GM12878 (cell line): ENCODE data around the gene PRDM2. TPM values are rescaled to one million over a fixed set of nuclear protein-coding genes. Genes with fewer than 3 reads are reported as not detected.

Experiments
- CBX3 ChIP-seq: fragments of 200-600 bp; sonication (generic); IDR thresholded peaks from 2 replicates; pipeline ENCODE4 v1.6.1; 2016; ENCODE audit warnings: low read depth, borderline replicate concordance
- CBX5 ChIP-seq: sonication (generic); IDR thresholded peaks from 2 replicates; pipeline ENCODE4 v1.6.1; 2016; ENCODE audit warnings: low read depth, moderate library complexity, mild to moderate bottlenecking, inconsistent platforms
- CTCF ChIP-seq, 3 experiments: IDR thresholded peaks in 2 of 3; conservative IDR thresholded peaks in 1 of 3; 2 replicates each; pipeline ENCODE4 v1.5.1; 2011; ENCODE audit warnings: low read depth in 3 of 3, low read length in 3 of 3, mild to moderate bottlenecking in 3 of 3, control low read depth in 2 of 3, moderate library complexity in 2 of 3, inconsistent platforms in 1 of 3, mixed read lengths in 1 of 3; ENCODE audit not compliant: control insufficient read depth in 2 of 3, insufficient read depth in 1 of 3; ENCODE audit errors: extremely low read depth in 1 of 3
- EGR1 ChIP-seq, 2 experiments: IDR thresholded peaks; 1 replicate in 1 of 2; 2 replicates in 1 of 2; pipeline ENCODE4 v1.6.1; 2011 to 2012; ENCODE audit warnings: low read depth in 2 of 2, low read length in 2 of 2, borderline replicate concordance in 1 of 2, mild to moderate bottlenecking in 1 of 2, moderate library complexity in 1 of 2
- IRF4 ChIP-seq: IDR thresholded peaks from 2 replicates; pipeline ENCODE4 v1.6.1; 2011; ENCODE audit warnings: low read depth, low read length
- KLF5 ChIP-seq: fragments of 450-650 bp; IDR thresholded peaks from 2 replicates; pipeline ENCODE4 v1.6.1; 2014; ENCODE audit warnings: mild to moderate bottlenecking; ENCODE audit not compliant: partially characterized antibody
- MEF2B ChIP-seq: fragments of 450-650 bp; IDR thresholded peaks from 2 replicates; pipeline ENCODE4 v1.6.1; 2018; ENCODE audit warnings: mild to moderate bottlenecking, moderate library complexity; ENCODE audit not compliant: partially characterized antibody, poor library complexity, severe bottlenecking
- MLLT1 ChIP-seq: fragments of 450-650 bp; IDR thresholded peaks from 2 replicates; pipeline ENCODE4 v1.6.1; 2016; ENCODE audit warnings: mild to moderate bottlenecking
- MXI1 ChIP-seq: fragments of 150-350 bp; IDR thresholded peaks from 2 replicates; pipeline ENCODE4 v1.6.1; 2011; ENCODE audit warnings: low read depth, mild to moderate bottlenecking, inconsistent platforms, low read length, improper control_type of control experiment
- NFYB ChIP-seq: IDR thresholded peaks from 2 replicates; pipeline ENCODE4 v1.6.1; 2011; ENCODE audit warnings: low read depth, mild to moderate bottlenecking, low read length, improper control_type of control experiment, moderate library complexity; ENCODE audit not compliant: insufficient read depth
- NKRF ChIP-seq: fragments of 450-650 bp; conservative IDR thresholded peaks from 2 replicates; pipeline ENCODE4 v1.6.1; 2017; ENCODE audit warnings: mild to moderate bottlenecking, moderate library complexity
- TCF12 ChIP-seq: IDR thresholded peaks from 2 replicates; pipeline ENCODE4 v1.6.1; 2011; ENCODE audit warnings: low read depth, mild to moderate bottlenecking, low read length
- ZBTB33 ChIP-seq: fragments of 450-650 bp; IDR thresholded peaks from 2 replicates; pipeline ENCODE4 v1.6.1; 2017; ENCODE audit warnings: mild to moderate bottlenecking
- ZBTB40 ChIP-seq: fragments of 450-650 bp; IDR thresholded peaks from 2 replicates; pipeline ENCODE4 v1.6.1; 2016; ENCODE audit warnings: mild to moderate bottlenecking, moderate library complexity, borderline replicate concordance
- ZNF217 ChIP-seq: fragments of 450-650 bp; IDR thresholded peaks from 2 replicates; pipeline ENCODE4 v1.6.1; 2017; ENCODE audit warnings: antibody characterized with exemption, mild to moderate bottlenecking
- ZNF384 ChIP-seq: IDR thresholded peaks from 2 replicates; pipeline ENCODE4 v1.6.1; 2012; ENCODE audit warnings: low read depth, mild to moderate bottlenecking, low read length, improper control_type of control experiment, borderline replicate concordance
- polyA plus RNA-seq, 11 experiments: library from polyadenylated mRNA; depleted of rRNA in 4 of 11; unstranded in 6 of 11; stranded (reverse) in 5 of 11; fragments of >200 nt; fragmentation: Nextera tagmentation in 4 of 11; fragmentation: Illumina TruSeq in 1 of 11; extraction: Ambion mirVana in 4 of 11; extraction: Trizol in 1 of 11; gene quantifications; 1 replicate in 1 of 11; 2 replicates in 10 of 11; pipeline versions ENCODE4 v1.2.1 to v1.2.3, GENCODE V29; 2011 to 2016; ENCODE audit warnings: inconsistent platforms in 2 of 11, missing spikeins in 2 of 11, low read depth in 1 of 11
- total RNA-seq, 4 experiments: library from RNA; depleted of rRNA in 3 of 4; stranded (reverse); fragments of >200 nt in 3 of 4; fragmentation: Illumina TruSeq in 1 of 4; extraction: Trizol in 1 of 4; gene quantifications; 2 replicates each; pipeline versions ENCODE4 v1.2.1 to v1.2.3, GENCODE V29; 2013 to 2021

The PRDM2 gene
- total and polyA plus RNA-seq, 10 of the 15 experiments (the other 5 are each of a cell fraction or from before 2014, with no cell fraction given) = 8.4 to 45.1 (median 23.5) TPM

GRCh38 chr1:13702425-13703127, 2.6 kb downstream of the PRDM2 start (continued):
- no peak for TF ChIP-seq ZBTB40
- no peak for TF ChIP-seq ZBTB33
- no peak for TF ChIP-seq EGR1 (IDR thresholded peaks at IDR 0.05; ENCODE audit: borderline replicate concordance in 1 of 2, low read depth in 2 of 2, low read length in 2 of 2)
- TF ChIP-seq MEF2B = peak; percentile 36
- peak; percentile 96 for TF ChIP-seq MXI1
- peak; percentile 61 for TF ChIP-seq ZNF384
- TF ChIP-seq IRF4 = 0 out of 2 replicates have a peak, but pooled peaks have one; percentile 37
- TF ChIP-seq NFYB = no peak
- no peak for TF ChIP-seq CBX3
- no peak for TF ChIP-seq CTCF (IDR thresholded peaks at IDR 0.05 in 2 of 3, conservative IDR thresholded peaks at IDR 0.05 in 1 of 3; ENCODE audit: control insufficient read depth in 2 of 3, extremely low read depth in 1 of 3, insufficient read depth in 1 of 3, low read depth in 3 of 3, low read length in 3 of 3)
- no peak for TF ChIP-seq TCF12
- TF ChIP-seq NKRF = 0 out of 2 replicates have a peak, but pooled peaks have one; percentile 9
- no peak for TF ChIP-seq ZNF217
- TF ChIP-seq MLLT1 = peak; percentile 51
- TF ChIP-seq KLF5 = no peak
- TF ChIP-seq CBX5 = no peak
